ENCODE measurements around the gene GGT7.
A peak's percentile ranks its signal among the peaks of the same experiment; 100 is the strongest.

GGT7 gene

GRCh38 chr20:34842143-34842542 is 30.5 kb downstream of the GGT7 start:
- TF ChIP-seq CTCF (IDR thresholded peaks at IDR 0.05; ENCODE audit: low read depth, low read length): no peak
- no peak overlapping the region for H3K4me3 ChIP-seq (ENCODE audit: low read depth, low read length)

GRCh38 chr20:34834459-34834893 is 38.2 kb downstream of the GGT7 start:
- H3K4me3 ChIP-seq (ENCODE audit: low read depth, low read length): no peak overlapping the region
- TF ChIP-seq CTCF (IDR thresholded peaks at IDR 0.05; ENCODE audit: low read depth, low read length): no peak

- no peak for TF ChIP-seq CTCF (IDR thresholded peaks at IDR 0.05; ENCODE audit: low read depth, low read length)
These were observed 40.7 kb downstream of the GGT7 start for GRCh38 chr20:34831936-34832335.

GRCh38 chr20:34829191-34829590 is 43.5 kb downstream of the GGT7 start:
- H3K4me3 ChIP-seq (ENCODE audit: low read depth, low read length): no peak overlapping the region
- no peak for TF ChIP-seq CTCF (IDR thresholded peaks at IDR 0.05; ENCODE audit: low read depth, low read length)

More at GRCh38 chr20:34831936-34832335, 40.7 kb downstream of the GGT7 start:
- H3K4me3 ChIP-seq (ENCODE audit: low read depth, low read length): no peak overlapping the region

- TF ChIP-seq CTCF (IDR thresholded peaks at IDR 0.05; ENCODE audit: low read depth, low read length): no peak
- peak within 1 kb of the TSS; percentile 83 for H3K4me3 ChIP-seq (ENCODE audit: low read depth, low read length)
These were observed 46.9 kb downstream of the GGT7 start, which contains the start of gene NCOA6 for GRCh38 chr20:34825530-34826362. NCOA6 (minus strand) TSS chr20:34825651; CDS start chr20:34782355, 43,296 bp downstream.

- TF ChIP-seq CTCF (IDR thresholded peaks at IDR 0.05; ENCODE audit: low read depth, low read length): no peak
- peak overlapping the region; percentile 83 for H3K4me3 ChIP-seq (ENCODE audit: low read depth, low read length)
These were observed 47.7 kb downstream of the GGT7 start for GRCh38 chr20:34824806-34825529.

GRCh38 chr20:34824452-34824805 is 48.2 kb downstream of the GGT7 start:
- no peak for TF ChIP-seq CTCF (IDR thresholded peaks at IDR 0.05; ENCODE audit: low read depth, low read length)

More at GRCh38 chr20:34824452-34824805, 48.2 kb downstream of the GGT7 start:
- H3K4me3 ChIP-seq (ENCODE audit: low read depth, low read length): peak overlapping the region; percentile 83

All from WI38 (cell line).